OCI-LY7 (cell line): Measurements from ENCODE around the gene RANBP2. TPM values are rescaled to one million over a fixed set of nuclear protein-coding genes. Genes with fewer than 3 reads are reported as not detected.
"Not testable (repeated sequence)": the region's sequence is repeated elsewhere in the genome, so short reads cannot be mapped to it uniquely, and the experiment has no call there.

ENCODE experiments used
- BruUV-seq: library from RNA; stranded (reverse); fragments of 400-500 nt; replicated peaks from 2 replicates; lab custom pipeline; 2021; lab: Mats Ljungman, UMichigan
- CTCF ChIA-PET: fragments of 300-600 bp; sonication (Branson Sonifier 250); formaldehyde crosslinking; loops from one replicate; lab custom pipeline; 2022; ENCODE audit warnings: antibody characterized with exemption; ENCODE audit not compliant: unreplicated experiment; lab: Charles Lee
- POLR2A ChIA-PET: fragments of 300-600 bp; sonication (Branson Sonifier 250); formaldehyde crosslinking; loops from one replicate; lab custom pipeline; 2022; ENCODE audit warnings: antibody characterized with exemption; lab: Charles Lee
- DNase-seq: peaks from one replicate; pipeline ENCODE4 v3.0.0-alpha.2; 2015; ENCODE audit warnings: low spot score
- H2AFZ ChIP-seq: fragments of 200-600 bp; sonication (generic), shearing (Covaris generic); 2 replicates; pipeline ENCODE4 v1.6.1; 2014; ENCODE audit warnings: mild to moderate bottlenecking, antibody characterized with exemption, low read length, moderate library complexity
- H3K27ac ChIP-seq: fragments of 200-600 bp; sonication (generic); 2 replicates; pipeline ENCODE4 v1.5.1; 2014; ENCODE audit warnings: mixed run types, low read depth, mild to moderate bottlenecking, moderate library complexity, low read length, inconsistent platforms; ENCODE audit not compliant: poor library complexity, severe bottlenecking
- H3K36me3 ChIP-seq: fragments of 200-600 bp; sonication (generic); 2 replicates; pipeline ENCODE4 v1.6.1; 2014; ENCODE audit warnings: mild to moderate bottlenecking, antibody characterized with exemption, low read length, moderate library complexity, mixed read lengths; ENCODE audit not compliant: insufficient read depth
- H3K4me1 ChIP-seq: fragments of 200-600 bp; sonication (generic); 2 replicates; pipeline ENCODE4 v1.5.1; 2014; ENCODE audit warnings: mild to moderate bottlenecking, low read length; ENCODE audit not compliant: insufficient read depth, poor library complexity, severe bottlenecking
- H3K4me2 ChIP-seq: fragments of 200-600 bp; sonication (generic); 2 replicates; pipeline ENCODE4 v1.6.1; 2014; ENCODE audit warnings: mild to moderate bottlenecking, low read length
- H3K4me3 ChIP-seq: fragments of 200-600 bp; sonication (generic); 2 replicates; pipeline ENCODE4 v1.5.1; 2014; ENCODE audit warnings: mild to moderate bottlenecking, low read depth, low read length; ENCODE audit not compliant: poor library complexity, severe bottlenecking
- H3K79me2 ChIP-seq: fragments of 200-600 bp; sonication (generic); 2 replicates; pipeline ENCODE4 v1.6.1; 2016; ENCODE audit warnings: low read depth, mild to moderate bottlenecking, low read length, moderate library complexity, mixed read lengths; ENCODE audit not compliant: insufficient read depth
- H3K9me2 ChIP-seq: fragments of 200-600 bp; sonication (generic); 2 replicates; pipeline ENCODE4 v1.6.1; 2016; ENCODE audit warnings: mild to moderate bottlenecking, low read length, mixed read lengths; ENCODE audit not compliant: insufficient read depth
- H3K9me3 ChIP-seq: fragments of 200-600 bp; sonication (generic); 2 replicates; pipeline ENCODE4 v1.6.1; 2014; ENCODE audit warnings: mild to moderate bottlenecking, mixed run types, low read length, mixed read lengths
- H4K20me1 ChIP-seq: fragments of 200-600 bp; sonication (generic); 2 replicates; pipeline ENCODE4 v1.6.1; 2014; ENCODE audit warnings: mild to moderate bottlenecking, antibody characterized with exemption, low read length, moderate library complexity, mixed read lengths; ENCODE audit not compliant: insufficient read depth
- intact Hi-C: fragments of 100-400 bp; cut with micrococcal nuclease; formaldehyde crosslinking; loops from one replicate; pipeline ENCODE4 v1.10.0; 2022; ENCODE audit not compliant: unreplicated experiment
- total RNA-seq, 2 experiments: library from RNA; depleted of rRNA in 1 of 2; stranded (reverse); fragments of >200 nt in 1 of 2; shearing (Covaris generic) in 1 of 2; gene quantifications; 2 replicates each; pipeline ENCODE4 v1.2.3, GENCODE V29; 2014 to 2022

RANBP2 gene
- total RNA-seq, 2 experiments from 2014 or later = 48.4 to 74.0 TPM

DNA sequence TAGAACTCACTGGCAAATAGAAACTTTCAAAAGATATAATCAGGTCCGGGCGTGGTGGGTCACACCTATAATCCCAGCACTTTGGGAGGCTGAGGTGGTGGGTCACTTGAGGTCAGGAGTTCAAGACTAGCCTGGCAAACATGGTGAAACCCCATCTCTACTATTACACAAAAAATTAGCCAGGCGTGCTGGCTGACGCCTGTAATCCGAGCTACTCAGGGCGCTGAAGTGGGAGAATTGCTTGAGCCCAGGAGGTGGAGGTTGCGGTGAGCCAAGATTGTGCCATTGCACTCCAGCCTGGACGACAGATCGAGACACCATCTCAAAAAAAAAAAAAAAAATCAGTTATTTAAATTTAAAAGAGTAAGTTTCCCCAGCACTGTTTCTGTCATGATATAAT lies 38.7 kb downstream of the RANBP2 start:
- H4K20me1 ChIP-seq, DNase-seq, H3K4me1 ChIP-seq, H3K9me3 ChIP-seq, H3K4me2 ChIP-seq, H3K9me2 ChIP-seq, intact Hi-C loops, H3K27ac ChIP-seq, CTCF ChIA-PET, H3K4me3 ChIP-seq, H2AFZ ChIP-seq, H3K79me2 ChIP-seq, BruUV-seq: not testable (repeated sequence)
- POLR2A ChIA-PET = interaction anchor here (0.7 kb wide), 1 partner anchor 143 kb away, joined by 5 read pairs; no protein-coding TSS in a partner anchor
- peaks cover 19% of the 10 kb centered on the region for H3K36me3 ChIP-seq

- H3K9me3 ChIP-seq, H3K4me1 ChIP-seq, H3K79me2 ChIP-seq, H3K9me2 ChIP-seq, H3K4me3 ChIP-seq, CTCF ChIA-PET, H4K20me1 ChIP-seq, H2AFZ ChIP-seq, BruUV-seq, DNase-seq, intact Hi-C loops, POLR2A ChIA-PET, H3K4me2 ChIP-seq, H3K27ac ChIP-seq: not testable (repeated sequence)
- H3K36me3 ChIP-seq = peaks cover 49% of the 10 kb centered on the region
Measured at GRCh38 chr2:108762618-108763017, 43.3 kb downstream of the RANBP2 start.

GRCh38 chr2:108766671-108767070 lies 47.4 kb downstream of the RANBP2 start:
- DNase-seq, H3K4me1 ChIP-seq, H3K4me2 ChIP-seq, H2AFZ ChIP-seq, H3K4me3 ChIP-seq, intact Hi-C loops, H3K79me2 ChIP-seq, CTCF ChIA-PET, H3K9me2 ChIP-seq, H3K9me3 ChIP-seq, POLR2A ChIA-PET, H4K20me1 ChIP-seq, H3K27ac ChIP-seq, BruUV-seq: not testable (repeated sequence)
- H3K36me3 ChIP-seq = peaks cover 72% of the 10 kb centered on the region

- H4K20me1 ChIP-seq, H3K9me2 ChIP-seq, H3K4me2 ChIP-seq, H3K79me2 ChIP-seq, intact Hi-C loops, DNase-seq, H3K4me3 ChIP-seq, CTCF ChIA-PET, POLR2A ChIA-PET, H3K4me1 ChIP-seq, H3K9me3 ChIP-seq, H2AFZ ChIP-seq, BruUV-seq, H3K27ac ChIP-seq: not testable (repeated sequence)
- peaks cover 80% of the 10 kb centered on the region for H3K36me3 ChIP-seq
Measured at GRCh38 chr2:108767859-108768258, 48.6 kb downstream of the RANBP2 start.
